Testis (tissue), 3 donors: Measurements from ENCODE around the gene OOSP4B. TPM values are rescaled to one million over a fixed set of nuclear protein-coding genes. Genes with fewer than 3 reads are reported as not detected.
"Not testable (repeated sequence)": the region's sequence is repeated elsewhere in the genome, so short reads cannot be mapped to it uniquely, and the experiment has no call there.

ENCODE experiments used
- DNase-seq: peaks from one replicate; pipeline ENCODE4 v3.0.0-alpha.2; 2019
- H3K27ac ChIP-seq, 2 donors: fragments of 200-600 bp; sonication (generic); one replicate each; pipeline ENCODE4 v1.5.1; 2019
- H3K27me3 ChIP-seq: fragments of 200-600 bp; sonication (generic); one replicate; pipeline ENCODE4 v1.5.1; 2019
- H3K36me3 ChIP-seq: fragments of 200-600 bp; sonication (generic); one replicate; pipeline ENCODE4 v1.5.1; 2017; ENCODE audit warnings: low read depth; ENCODE audit errors: missing control alignments
- H3K4me1 ChIP-seq: fragments of 200-600 bp; sonication (generic); one replicate; pipeline ENCODE4 v1.5.1; 2019
- H3K4me3 ChIP-seq, 2 donors: fragments of 200-600 bp; sonication (generic); one replicate each; pipeline ENCODE4 v1.5.1; 2017 to 2019
- H3K9me3 ChIP-seq: fragments of 200-600 bp; sonication (generic); one replicate; pipeline ENCODE4 v1.5.1; 2017
- CTCF ChIP-seq, 3 experiments: fragments of 450-650 bp in 2 of 3; fragments of 200-600 bp in 1 of 3; sonication (generic) in 1 of 3; IDR thresholded peaks; one replicate each; pipeline ENCODE4 v1.5.1; 2016 to 2019; ENCODE audit warnings: antibody characterized with exemption in 3 of 3, mild to moderate bottlenecking in 2 of 3, moderate library complexity in 1 of 3
- POLR2A ChIP-seq: fragments of 450-650 bp; IDR thresholded peaks from one replicate; pipeline ENCODE4 v1.6.1; 2017; ENCODE audit warnings: antibody characterized with exemption, mild to moderate bottlenecking, moderate library complexity
- WGBS, 2 donors: methylation state at CpG; one replicate each; pipeline ENCODE4 v1.1.5; 2018; 5-methylcytosine and 5-hydroxymethylcytosine counted together
- intact Hi-C: fragments of 100-400 bp; cut with DNase I; formaldehyde crosslinking; loops from one replicate; pipeline ENCODE4 v1.15.1; 2023; ENCODE audit warnings: low total_unique reads
- polyA plus RNA-seq: library from polyadenylated mRNA; stranded (reverse); fragments of 350-450 nt; fragmentation: Illumina TruSeq; extraction: RNeasy Lipid Tissue Mini Kit (QIAGEN cat#74804); gene quantifications from one replicate; pipeline ENCODE4 v1.2.3, GENCODE V29; 2014; ENCODE audit warnings: low read depth, low replicate concordance; ENCODE audit not compliant: insufficient read depth
- total RNA-seq, 2 donors: library from RNA; depleted of rRNA; stranded (reverse); fragments of >200 nt; gene quantifications; one replicate each; pipeline ENCODE4 v1.2.3, GENCODE V29; 2016

The OOSP4B gene
- total and polyA plus RNA-seq, 3 donors from 2014 or later, result 0.43 TPM; not detected in 2

GRCh38 chr11:59981106-59981770, 35.7 kb upstream of the OOSP4B start:
- Histone ChIP-seq H3K4me1 (no peaks in the 10 kb centered on the region), H3K27ac (no peak overlapping the region), H3K36me3 (no peaks in the 10 kb centered on the region), H3K4me3 (no peak overlapping the region), H3K27me3 (no peaks in the 10 kb centered on the region), H3K9me3 (no peaks in the 10 kb centered on the region)
- WGBS, 2 donors, result 93 to 99% methylated on average over 4 of the region's 4 CpGs
- TF ChIP-seq POLR2A (no peak), CTCF (IDR thresholded peaks at IDR 0.05) (no peak)
- no peak for DNase-seq
- intact Hi-C loops, result no loop called here

GRCh38 chr11:59982037-59982436, 34.9 kb upstream of the OOSP4B start:
- H3K36me3 ChIP-seq, H3K9me3 ChIP-seq, H3K4me1 ChIP-seq, H3K27me3 ChIP-seq, intact Hi-C loops, H3K4me3 ChIP-seq, DNase-seq, H3K27ac ChIP-seq: not testable (repeated sequence)
- 64 to 65% methylated on average over 4 of the region's 4 CpGs for WGBS, 2 donors

GRCh38 chr11:59983212-59983611, 33.8 kb upstream of the OOSP4B start:
- H3K4me3 ChIP-seq, result no peak overlapping the region
- H3K36me3 ChIP-seq, result no peaks in the 10 kb centered on the region
- H3K4me1 ChIP-seq, result no peaks in the 10 kb centered on the region
- DNase-seq, result no peak
- no peak for TF ChIP-seq CTCF (IDR thresholded peaks at IDR 0.05)
- TF ChIP-seq POLR2A, result no peak
- no peaks in the 10 kb centered on the region for H3K27me3 ChIP-seq
- H3K27ac ChIP-seq, result no peak overlapping the region
- WGBS, 2 donors, result 77 to 83% methylated on average over 1 of the region's 1 CpG
- intact Hi-C loops, result no loop called here
- H3K9me3 ChIP-seq, result no peaks in the 10 kb centered on the region

- Histone ChIP-seq H3K4me3 (no peak overlapping the region), H3K4me1 (no peaks in the 10 kb centered on the region), H3K36me3 (no peaks in the 10 kb centered on the region), H3K27me3 (no peaks in the 10 kb centered on the region), H3K27ac (no peak overlapping the region), H3K9me3 (no peaks in the 10 kb centered on the region)
- TF ChIP-seq POLR2A, result no peak
- TF ChIP-seq CTCF (IDR thresholded peaks at IDR 0.05), result no peak
- intact Hi-C loops, result no loop called here
- DNase-seq, result no peak
- 88 to 93% methylated on average over 3 of the region's 3 CpGs for WGBS, 2 donors
Observed at GRCh38 chr11:59984368-59984767, 32.6 kb upstream of the OOSP4B start.

GRCh38 chr11:59990421-59990820, 26.6 kb upstream of the OOSP4B start:
- Histone ChIP-seq H3K27me3 (no peaks in the 10 kb centered on the region), H3K27ac (no peak overlapping the region), H3K4me3 (no peak overlapping the region), H3K4me1 (no peaks in the 10 kb centered on the region), H3K36me3 (no peaks in the 10 kb centered on the region), H3K9me3 (no peaks in the 10 kb centered on the region)
- TF ChIP-seq CTCF (IDR thresholded peaks at IDR 0.05) (no peak), POLR2A (no peak)
- no peak for DNase-seq
- intact Hi-C loops, result no loop called here
- WGBS, 2 donors, result 83 to 88% methylated on average over 1 of the region's 1 CpG
